Endothelial cell of umbilical vein (primary cell): Measurements from ENCODE around the gene RETREG2. TPM values are rescaled to one million over a fixed set of nuclear protein-coding genes. Genes with fewer than 3 reads are reported as not detected.

Source experiments
- BruUV-seq: library from RNA; stranded (reverse); fragments of 400-500 nt; replicated peaks from 2 replicates; lab custom pipeline; 2021; lab: Mats Ljungman, UMichigan
- CTCF ChIA-PET: fragments of 300-600, 350-600 bp; sonication (Branson Sonifier 250); formaldehyde crosslinking; loops from one replicate; lab custom pipeline; 2021; ENCODE audit warnings: antibody characterized with exemption, inconsistent platforms; lab: Charles Lee
- POLR2A ChIA-PET: fragments of 300-600, 350-600 bp; sonication (Branson Sonifier 250); formaldehyde crosslinking; loops from one replicate; lab custom pipeline; 2021; ENCODE audit warnings: antibody characterized with exemption, inconsistent platforms; lab: Charles Lee
- DNase-seq: peaks from one replicate; pipeline ENCODE4 v3.0.0-alpha.2; 2011; ENCODE audit warnings: low read depth, low spot score
- FAIRE-seq: peaks from 2 replicates; lab custom pipeline; 2011; peaks lifted over from hg19 to GRCh38; lab: Jason Lieb, UNC
- H2AFZ ChIP-seq: 2 replicates; pipeline ENCODE4 v1.6.0; 2012; ENCODE audit warnings: low read depth, low read length, control low read depth, inconsistent platforms
- H3K27ac ChIP-seq: 2 replicates; pipeline ENCODE4 v1.5.1; 2011; ENCODE audit warnings: low read depth, mild to moderate bottlenecking, control low read depth, low read length, moderate library complexity; ENCODE audit not compliant: insufficient read depth
- H3K27me3 ChIP-seq, 2 experiments: 2 replicates each; pipeline versions ENCODE4 v1.6.0 to v1.6.1; 2011; ENCODE audit warnings: low read length in 2 of 2, mixed read lengths in 1 of 2; ENCODE audit not compliant: control insufficient read depth in 2 of 2, insufficient read depth in 2 of 2
- H3K36me3 ChIP-seq, 2 experiments: 2 replicates in 1 of 2; 3 replicates in 1 of 2; pipeline ENCODE4 v1.5.1; 2011; ENCODE audit warnings: low read length in 2 of 2, mild to moderate bottlenecking in 1 of 2, moderate library complexity in 1 of 2; ENCODE audit not compliant: control insufficient read depth in 2 of 2, insufficient read depth in 2 of 2; ENCODE audit errors: extremely low read depth in 1 of 2
- H3K4me1 ChIP-seq: 3 replicates; pipeline ENCODE4 v1.5.1; 2011; ENCODE audit warnings: mild to moderate bottlenecking, low read length; ENCODE audit not compliant: control insufficient read depth, insufficient read depth; ENCODE audit errors: extremely low read depth
- H3K4me2 ChIP-seq: 2 replicates; pipeline ENCODE4 v1.6.1; 2011; ENCODE audit warnings: low read length, control low read depth, mixed read lengths; ENCODE audit not compliant: insufficient read depth
- H3K4me3 ChIP-seq, 3 experiments: fragments of 200-600 bp in 1 of 3; sonication (generic), shearing (Covaris generic) in 1 of 3; replicated peaks in 1 of 3; 2 replicates each; pipeline ENCODE4 v1.5.1; 2011 to 2016; ENCODE audit warnings: control low read depth in 3 of 3, low read length in 3 of 3, mild to moderate bottlenecking in 2 of 3, inconsistent platforms in 1 of 3, low read depth in 1 of 3, moderate library complexity in 1 of 3; ENCODE audit not compliant: insufficient read depth in 1 of 3
- H3K79me2 ChIP-seq: 2 replicates; pipeline ENCODE4 v1.6.0; 2012; ENCODE audit warnings: low read length, inconsistent platforms; ENCODE audit not compliant: control insufficient read depth, insufficient read depth
- H3K9ac ChIP-seq: replicated peaks from 2 replicates; pipeline ENCODE3; 2011; ENCODE audit warnings: low read length, control low read depth; ENCODE audit not compliant: insufficient read depth; ENCODE audit errors: extremely low read depth
- H3K9me1 ChIP-seq: replicated peaks from 3 replicates; pipeline ENCODE4 v1.6.0; 2011; ENCODE audit warnings: mild to moderate bottlenecking, low read length; ENCODE audit not compliant: control insufficient read depth, insufficient read depth; ENCODE audit errors: extremely low read depth
- H3K9me3 ChIP-seq: replicated peaks from 2 replicates; pipeline ENCODE4 v1.5.1; 2012; ENCODE audit warnings: low read length, inconsistent platforms; ENCODE audit not compliant: control insufficient read depth, insufficient read depth
- H4K20me1 ChIP-seq: replicated peaks from 2 replicates; pipeline ENCODE3; 2011; ENCODE audit warnings: mild to moderate bottlenecking, low read length; ENCODE audit not compliant: control insufficient read depth, insufficient read depth; ENCODE audit errors: extremely low read depth
- EZH2 ChIP-seq: IDR thresholded peaks from 2 replicates; pipeline ENCODE4 v1.6.1; 2012; ENCODE audit warnings: borderline replicate concordance, low read depth, mild to moderate bottlenecking, moderate library complexity, low read length, inconsistent platforms; ENCODE audit not compliant: severe bottlenecking
- FOS ChIP-seq: IDR thresholded peaks from 2 replicates; pipeline ENCODE4 v1.6.1; 2011; ENCODE audit warnings: mild to moderate bottlenecking, low read length, moderate library complexity, borderline replicate concordance; ENCODE audit not compliant: insufficient read depth
- GATA2 ChIP-seq: IDR thresholded peaks from 2 replicates; pipeline ENCODE4 v1.7.0; 2011; ENCODE audit warnings: low read depth, mild to moderate bottlenecking, moderate library complexity, mixed read lengths, low read length; ENCODE audit not compliant: insufficient read length, insufficient read depth
- JUN ChIP-seq: IDR thresholded peaks from 2 replicates; pipeline ENCODE4 v1.6.1; 2011; ENCODE audit warnings: borderline replicate concordance, low read depth; ENCODE audit not compliant: insufficient read length, insufficient read depth
- MYC ChIP-seq: IDR thresholded peaks from one replicate; pipeline ENCODE4 v1.6.1; 2011; ENCODE audit warnings: mild to moderate bottlenecking, low read depth, low read length
- POLR2A ChIP-seq: IDR thresholded peaks from 2 replicates; pipeline ENCODE4 v1.6.1; 2012; ENCODE audit warnings: low read depth, mild to moderate bottlenecking, control low read depth, low read length
- POLR2AphosphoS5 ChIP-seq: IDR thresholded peaks from 2 replicates; pipeline ENCODE4 v1.6.1; 2012; ENCODE audit warnings: low read depth, mild to moderate bottlenecking, control low read depth, low read length, moderate library complexity; ENCODE audit not compliant: insufficient read depth
- dilution Hi-C: fragments of 300-500 bp; cut with MboI; formaldehyde crosslinking; loops from one replicate; pipeline ENCODE4 v1.15.0; 2019; ENCODE audit warnings: low sequenced_read_pairs; ENCODE audit not compliant: extremely low pct_ligation_motif_present
- intact Hi-C: fragments of 100-400 bp; cut with micrococcal nuclease; formaldehyde crosslinking; loops from one replicate; pipeline ENCODE4 v1.10.0; 2022
- polyA plus RNA-seq, 4 experiments: library from polyadenylated mRNA; depleted of rRNA in 3 of 4; stranded (reverse) in 3 of 4; unstranded in 1 of 4; fragments of >200 nt; gene quantifications; 2 replicates each; pipeline versions ENCODE4 v1.2.1 to v1.2.3, GENCODE V29; 2011 to 2012; ENCODE audit warnings: missing spikeins in 1 of 4
- total RNA-seq: library from RNA; stranded (reverse); gene quantifications from 2 replicates; pipeline ENCODE4 v1.2.3, GENCODE V29; 2021
- TF ChIP-seq, protein P1 (sequence below), 2 donors: IDR thresholded peaks; 1 replicate in 1 of 2; 2 replicates in 1 of 2; pipeline ENCODE4 v1.5.1; 2011; ENCODE audit warnings: low read length in 2 of 2, mild to moderate bottlenecking in 2 of 2, moderate library complexity in 2 of 2, control low read depth in 1 of 2, inconsistent platforms in 1 of 2, low read depth in 1 of 2; ENCODE audit not compliant: insufficient read depth in 1 of 2; ENCODE audit errors: extremely low read depth in 1 of 2
- TF ChIP-seq, protein P2 (sequence below): IDR thresholded peaks from 2 replicates; pipeline ENCODE4 v1.6.1; 2011; ENCODE audit not compliant: insufficient read depth, insufficient read length

RETREG2 gene
- total and polyA plus RNA-seq, 2 donors (not counting 3 experiments of a cell fraction or from before 2014, with no cell fraction given), result 59.5 to 76.1 TPM

DNA sequence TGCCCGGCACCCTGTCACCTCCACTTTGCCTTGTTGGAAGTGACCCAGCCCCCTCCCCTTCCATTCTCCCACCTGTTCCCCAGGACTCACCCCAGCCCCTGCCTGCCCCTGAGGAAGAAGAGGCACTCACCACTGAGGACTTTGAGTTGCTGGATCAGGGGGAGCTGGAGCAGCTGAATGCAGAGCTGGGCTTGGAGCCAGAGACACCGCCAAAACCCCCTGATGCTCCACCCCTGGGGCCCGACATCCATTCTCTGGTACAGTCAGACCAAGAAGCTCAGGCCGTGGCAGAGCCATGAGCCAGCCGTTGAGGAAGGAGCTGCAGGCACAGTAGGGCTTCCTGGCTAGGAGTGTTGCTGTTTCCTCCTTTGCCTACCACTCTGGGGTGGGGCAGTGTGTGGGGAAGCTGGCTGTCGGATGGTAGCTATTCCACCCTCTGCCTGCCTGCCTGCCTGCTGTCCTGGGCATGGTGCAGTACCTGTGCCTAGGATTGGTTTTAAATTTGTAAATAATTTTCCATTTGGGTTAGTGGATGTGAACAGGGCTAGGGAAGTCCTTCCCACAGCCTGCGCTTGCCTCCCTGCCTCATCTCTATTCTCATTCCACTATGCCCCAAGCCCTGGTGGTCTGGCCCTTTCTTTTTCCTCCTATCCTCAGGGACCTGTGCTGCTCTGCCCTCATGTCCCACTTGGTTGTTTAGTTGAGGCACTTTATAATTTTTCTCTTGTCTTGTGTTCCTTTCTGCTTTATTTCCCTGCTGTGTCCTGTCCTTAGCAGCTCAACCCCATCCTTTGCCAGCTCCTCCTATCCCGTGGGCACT, 4.5 kb downstream of the RETREG2 start:
- Histone ChIP-seq H3K36me3 (peaks cover 15 to 39% of the 10 kb centered on the region in 2 experiments), H3K27me3 (no peaks in the 10 kb centered on the region), H2AFZ (no peak overlapping the region), H3K79me2 (peaks cover 16% of the 10 kb centered on the region), H3K4me1 (peaks cover 11% of the 10 kb centered on the region), H3K4me2 (no peak overlapping the region), H3K9ac (no peak overlapping the region), H3K9me1 (no peaks in the 10 kb centered on the region), H3K27ac (no peak overlapping the region), H4K20me1 (no peaks in the 10 kb centered on the region), H3K4me3 (no peak overlapping the region), H3K9me3 (no peaks in the 10 kb centered on the region)
- TF ChIP-seq POLR2AphosphoS5, result no peak
- no peak for TF ChIP-seq FOS
- no peak for TF ChIP-seq POLR2A
- no peak for TF ChIP-seq JUN
- no peak for TF ChIP-seq MYC
- TF ChIP-seq, protein P1, sequence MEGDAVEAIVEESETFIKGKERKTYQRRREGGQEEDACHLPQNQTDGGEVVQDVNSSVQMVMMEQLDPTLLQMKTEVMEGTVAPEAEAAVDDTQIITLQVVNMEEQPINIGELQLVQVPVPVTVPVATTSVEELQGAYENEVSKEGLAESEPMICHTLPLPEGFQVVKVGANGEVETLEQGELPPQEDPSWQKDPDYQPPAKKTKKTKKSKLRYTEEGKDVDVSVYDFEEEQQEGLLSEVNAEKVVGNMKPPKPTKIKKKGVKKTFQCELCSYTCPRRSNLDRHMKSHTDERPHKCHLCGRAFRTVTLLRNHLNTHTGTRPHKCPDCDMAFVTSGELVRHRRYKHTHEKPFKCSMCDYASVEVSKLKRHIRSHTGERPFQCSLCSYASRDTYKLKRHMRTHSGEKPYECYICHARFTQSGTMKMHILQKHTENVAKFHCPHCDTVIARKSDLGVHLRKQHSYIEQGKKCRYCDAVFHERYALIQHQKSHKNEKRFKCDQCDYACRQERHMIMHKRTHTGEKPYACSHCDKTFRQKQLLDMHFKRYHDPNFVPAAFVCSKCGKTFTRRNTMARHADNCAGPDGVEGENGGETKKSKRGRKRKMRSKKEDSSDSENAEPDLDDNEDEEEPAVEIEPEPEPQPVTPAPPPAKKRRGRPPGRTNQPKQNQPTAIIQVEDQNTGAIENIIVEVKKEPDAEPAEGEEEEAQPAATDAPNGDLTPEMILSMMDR (IDR thresholded peaks at IDR 0.05; ENCODE audit: extremely low read depth in 1 of 2, insufficient read depth in 1 of 2, low read depth in 1 of 2, low read length in 2 of 2), result no peak
- no peak for TF ChIP-seq EZH2
- no peak for TF ChIP-seq GATA2
- TF ChIP-seq, protein P2, sequence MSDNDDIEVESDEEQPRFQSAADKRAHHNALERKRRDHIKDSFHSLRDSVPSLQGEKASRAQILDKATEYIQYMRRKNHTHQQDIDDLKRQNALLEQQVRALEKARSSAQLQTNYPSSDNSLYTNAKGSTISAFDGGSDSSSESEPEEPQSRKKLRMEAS, result no peak
- DNase-seq, result no peak
- POLR2A ChIA-PET, result no interaction called here
- FAIRE-seq, result no peak
- CTCF ChIA-PET, result interaction anchor here (0.7 to 1.5 kb wide), 2 partner anchors 11 to 29 kb away, joined by 3 to 4 read pairs; no protein-coding TSS in a partner anchor
- intact Hi-C loops, result no loop called here
- BruUV-seq, result no TSS peak
- dilution Hi-C loops, result no loop called here
